Suprapubic skin (tissue), 4 donors: Measurements from ENCODE around the gene BCL3.

Experiments used
- EP300 ChIP-seq: sonication (generic); formaldehyde crosslinking; IDR thresholded peaks from one replicate; pipeline ENCODE4 v1.6.1; 2017; ENCODE audit warnings: antibody characterized with exemption
- POLR2A ChIP-seq, 2 donors: fragments of 450-650 bp; IDR thresholded peaks; one replicate each; pipeline ENCODE4 v1.6.1; 2017; ENCODE audit warnings: antibody characterized with exemption in 2 of 2, mild to moderate bottlenecking in 2 of 2, moderate library complexity in 2 of 2
- POLR2AphosphoS5 ChIP-seq, 3 donors: sonication (generic); formaldehyde crosslinking; IDR thresholded peaks; one replicate each; pipeline ENCODE4 v1.6.1; 2017; ENCODE audit warnings: antibody characterized with exemption in 3 of 3
- TF ChIP-seq, protein P1 (sequence below), 2 donors: fragments of 200-600 bp in 1 of 2; fragments of 450-650 bp in 1 of 2; sonication (generic) in 1 of 2; IDR thresholded peaks; one replicate each; pipeline ENCODE4 v1.5.1; 2016 to 2019; ENCODE audit warnings: antibody characterized with exemption in 2 of 2, mild to moderate bottlenecking in 1 of 2, moderate library complexity in 1 of 2

DNA sequence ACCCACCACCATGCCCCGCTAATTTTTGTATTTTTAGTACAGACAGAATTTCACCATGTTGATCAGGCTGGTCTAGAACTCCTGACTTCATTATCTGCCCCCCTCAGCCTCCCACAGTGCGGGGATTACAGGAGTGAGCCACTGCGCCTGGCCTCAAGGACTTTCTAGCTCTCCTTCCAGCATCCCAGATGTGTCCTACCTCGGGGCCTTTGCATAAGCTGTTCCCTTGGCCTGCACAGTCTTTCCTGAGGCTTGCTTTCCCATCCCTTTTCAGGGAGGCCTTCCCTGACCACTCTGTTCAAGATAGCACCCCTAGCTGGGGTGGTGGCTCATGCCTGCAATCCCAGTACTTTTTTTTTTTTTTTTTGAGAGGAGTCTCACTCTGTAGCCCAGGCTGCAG, 46.1 kb downstream of the BCL3 start:
- no peak for TF ChIP-seq EP300
- TF ChIP-seq POLR2A (IDR thresholded peaks at IDR 0.05): no peak
- TF ChIP-seq, protein P1, sequence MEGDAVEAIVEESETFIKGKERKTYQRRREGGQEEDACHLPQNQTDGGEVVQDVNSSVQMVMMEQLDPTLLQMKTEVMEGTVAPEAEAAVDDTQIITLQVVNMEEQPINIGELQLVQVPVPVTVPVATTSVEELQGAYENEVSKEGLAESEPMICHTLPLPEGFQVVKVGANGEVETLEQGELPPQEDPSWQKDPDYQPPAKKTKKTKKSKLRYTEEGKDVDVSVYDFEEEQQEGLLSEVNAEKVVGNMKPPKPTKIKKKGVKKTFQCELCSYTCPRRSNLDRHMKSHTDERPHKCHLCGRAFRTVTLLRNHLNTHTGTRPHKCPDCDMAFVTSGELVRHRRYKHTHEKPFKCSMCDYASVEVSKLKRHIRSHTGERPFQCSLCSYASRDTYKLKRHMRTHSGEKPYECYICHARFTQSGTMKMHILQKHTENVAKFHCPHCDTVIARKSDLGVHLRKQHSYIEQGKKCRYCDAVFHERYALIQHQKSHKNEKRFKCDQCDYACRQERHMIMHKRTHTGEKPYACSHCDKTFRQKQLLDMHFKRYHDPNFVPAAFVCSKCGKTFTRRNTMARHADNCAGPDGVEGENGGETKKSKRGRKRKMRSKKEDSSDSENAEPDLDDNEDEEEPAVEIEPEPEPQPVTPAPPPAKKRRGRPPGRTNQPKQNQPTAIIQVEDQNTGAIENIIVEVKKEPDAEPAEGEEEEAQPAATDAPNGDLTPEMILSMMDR (IDR thresholded peaks at IDR 0.05): no peak
- no peak for TF ChIP-seq POLR2AphosphoS5 (IDR thresholded peaks at IDR 0.05)
